Measurements from ENCODE around the gene ZCCHC9.
"Not testable (repeated sequence)": the region's sequence is repeated elsewhere in the genome, so short reads cannot be mapped to it uniquely, and the experiment has no call there.

Gene ZCCHC9

DNA sequence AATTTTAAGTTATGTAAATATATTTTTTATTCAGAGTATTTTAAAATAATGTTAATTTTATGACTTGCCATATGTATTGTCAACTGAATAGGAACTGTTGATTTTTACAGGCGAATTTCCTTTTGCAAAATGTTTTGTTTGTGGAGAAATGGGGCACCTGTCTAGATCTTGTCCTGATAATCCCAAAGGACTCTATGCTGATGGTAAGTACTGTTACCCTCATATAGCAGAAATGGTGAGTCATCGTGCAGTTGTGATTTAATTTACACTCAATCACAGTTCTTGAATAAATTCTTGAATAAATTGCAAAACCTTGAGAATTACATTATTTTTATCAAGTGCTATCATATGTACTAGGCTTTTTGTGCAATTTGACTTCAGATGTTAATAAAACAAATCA lies 7.4 kb downstream of the ZCCHC9 start:
- DNase-seq, result no peak

DNA sequence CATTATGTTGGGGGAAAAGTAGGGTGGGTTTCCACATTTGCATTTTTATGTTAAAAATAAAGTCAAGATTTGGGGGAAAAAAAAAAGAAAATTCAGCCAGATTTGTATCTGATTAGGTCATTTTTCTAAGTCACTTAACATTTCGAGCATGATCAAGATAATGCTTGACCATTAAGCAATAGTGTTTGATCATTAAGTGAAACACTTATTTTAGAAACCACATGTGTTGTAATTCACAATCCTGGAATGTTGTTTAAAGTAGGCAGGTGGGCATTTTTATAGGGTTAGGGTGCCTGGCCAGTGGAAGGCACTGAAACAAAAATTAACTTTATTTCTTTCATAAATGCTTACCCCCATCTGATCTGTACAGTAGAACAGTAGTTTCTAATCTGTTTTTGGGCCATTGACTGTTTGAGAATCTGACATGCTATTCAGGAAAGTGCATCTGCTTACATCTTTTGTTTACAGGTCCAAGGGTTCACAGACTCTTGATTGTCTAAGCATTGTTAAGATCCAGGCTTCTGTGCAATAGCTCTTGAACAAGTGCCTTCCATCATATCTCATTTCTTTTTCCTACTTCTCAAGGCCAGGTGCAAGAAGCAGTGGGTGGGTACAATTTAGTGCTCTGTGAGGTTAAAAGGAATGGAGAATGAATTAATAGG lies 9.1 kb downstream of the ZCCHC9 start:
- DNase-seq, result no peak

GRCh38 chr5:81313278-81313677 lies 11.9 kb downstream of the ZCCHC9 start:
- DNase-seq, result no peak

DNA sequence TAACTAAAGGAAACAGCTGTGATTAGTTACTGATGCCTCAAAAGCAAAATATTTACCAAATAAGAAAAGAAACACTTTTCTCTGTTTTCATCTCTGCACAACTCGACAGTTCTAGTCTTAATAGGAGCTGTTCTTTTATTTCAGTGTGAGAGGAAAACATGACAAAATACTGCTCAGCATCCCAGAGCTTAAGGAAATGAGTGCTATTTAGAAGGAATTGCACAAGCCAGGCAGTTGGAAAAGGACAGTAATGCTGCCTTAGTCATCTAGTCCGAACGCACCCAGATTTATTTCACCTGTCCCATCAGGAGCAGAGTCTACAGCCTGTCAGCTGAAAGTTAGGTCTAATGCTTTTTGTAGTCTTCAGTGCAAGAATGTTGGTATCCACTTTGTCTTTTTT lies 12.3 kb downstream of the ZCCHC9 start:
- DNase-seq, result no peak

DNA sequence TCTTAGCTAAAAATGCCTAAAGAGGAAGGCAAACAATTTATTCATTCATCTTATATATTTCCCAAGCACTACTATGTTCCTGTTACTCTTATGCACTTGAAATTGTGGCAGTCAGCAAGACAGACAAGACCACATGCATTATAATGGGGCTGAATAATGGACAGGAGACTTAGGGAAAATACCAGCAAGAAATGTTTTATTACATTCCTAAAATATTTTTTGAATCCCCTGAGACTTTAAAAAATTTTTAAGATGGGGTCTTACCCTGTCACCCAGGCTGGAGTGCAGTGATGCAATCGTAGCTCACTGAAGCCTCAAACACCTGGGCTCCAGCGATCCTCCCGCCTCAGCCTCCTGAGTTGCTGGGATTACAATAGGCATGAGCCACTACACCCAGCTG lies 13.2 kb downstream of the ZCCHC9 start:
- no peak for DNase-seq

DNA sequence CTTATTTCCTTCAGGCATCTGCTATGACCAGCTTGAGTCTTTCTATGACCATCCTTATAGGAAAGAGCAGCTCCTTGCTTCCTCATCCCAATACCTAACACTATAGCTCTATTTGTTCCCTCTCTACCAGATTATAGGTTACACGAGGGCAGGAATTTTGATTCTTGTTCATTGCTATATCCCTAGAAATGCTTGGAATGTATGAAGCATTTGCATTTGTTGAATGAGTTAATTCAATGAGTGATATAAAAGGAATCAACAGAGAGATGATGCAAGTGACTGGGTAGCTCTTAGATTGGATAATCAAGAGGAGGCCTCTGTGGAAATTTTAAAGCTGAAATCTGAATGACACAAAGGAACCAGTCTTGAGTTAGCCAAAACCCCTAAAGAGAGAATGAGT lies 13.9 kb downstream of the ZCCHC9 start:
- DNase-seq, result no peak

- DNase-seq, result no peak
Measured at GRCh38 chr5:81315830-81316229, 14.4 kb downstream of the ZCCHC9 start.

GRCh38 chr5:81316571-81316970 lies 15.2 kb downstream of the ZCCHC9 start:
- no peak for DNase-seq

- no peak for DNase-seq
Measured at GRCh38 chr5:81317536-81317935, 16.1 kb downstream of the ZCCHC9 start.

DNA sequence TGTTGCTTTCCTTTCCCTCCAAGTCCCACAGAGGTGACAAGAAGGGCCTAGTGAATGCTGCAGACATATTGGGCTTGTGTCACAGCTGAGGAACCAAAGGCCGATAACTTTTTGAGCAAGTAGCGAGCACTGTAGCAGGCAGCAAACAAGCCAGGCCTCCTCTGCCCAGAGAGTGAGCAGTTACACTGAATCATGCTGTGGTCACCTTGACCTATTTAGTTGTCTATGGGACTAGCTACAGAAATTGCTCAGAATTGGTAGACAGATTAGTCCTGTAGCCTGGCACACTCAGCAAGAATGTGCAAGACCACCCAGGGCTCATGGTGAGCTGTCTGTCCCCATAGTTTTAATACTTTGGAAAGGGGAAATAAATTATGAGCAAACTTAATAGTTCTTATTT lies 25.2 kb downstream of the ZCCHC9 start:
- no peak for DNase-seq

GRCh38 chr5:81334304-81335061 lies 33.1 kb downstream of the ZCCHC9 start:
- DNase-seq, result no peak

DNA sequence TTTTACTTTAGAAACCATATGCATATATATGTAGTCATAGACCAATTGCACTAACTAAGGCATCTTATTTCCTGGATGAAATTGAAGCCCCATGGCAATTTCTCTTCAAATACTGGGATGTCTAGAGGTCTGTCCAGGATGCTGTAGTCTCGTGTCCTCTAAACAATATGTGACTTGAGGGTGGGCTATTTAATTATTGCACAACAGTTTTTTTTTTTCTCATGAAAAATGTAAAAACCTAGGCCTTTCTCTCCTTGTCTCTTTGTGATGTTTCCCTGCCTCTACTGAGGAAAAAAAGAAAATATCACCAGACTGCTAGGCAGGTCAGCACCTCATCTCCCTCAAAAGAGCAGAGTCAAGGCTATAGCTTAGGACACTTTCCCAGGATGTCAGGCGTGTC lies 34.6 kb downstream of the ZCCHC9 start:
- DNase-seq, result no peak

DNA sequence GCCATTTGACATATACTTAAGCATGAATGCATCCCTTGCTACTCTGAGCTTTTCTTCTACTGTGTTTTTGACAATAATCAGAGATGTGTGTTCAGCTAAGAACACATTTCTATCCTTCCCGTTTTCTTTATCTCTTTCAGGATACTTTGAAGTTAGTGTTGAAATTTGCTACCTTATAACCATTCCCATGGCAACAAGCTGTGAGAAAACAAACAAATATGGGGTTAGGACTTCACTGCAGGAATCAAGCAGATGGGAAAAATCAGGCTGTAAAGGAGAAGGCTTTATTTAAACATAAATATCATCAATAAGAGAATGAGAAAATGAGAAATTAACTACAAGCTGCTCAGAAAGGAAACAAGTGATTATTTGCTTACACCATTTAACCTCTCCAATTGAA lies 35.2 kb downstream of the ZCCHC9 start:
- no peak for DNase-seq

DNA sequence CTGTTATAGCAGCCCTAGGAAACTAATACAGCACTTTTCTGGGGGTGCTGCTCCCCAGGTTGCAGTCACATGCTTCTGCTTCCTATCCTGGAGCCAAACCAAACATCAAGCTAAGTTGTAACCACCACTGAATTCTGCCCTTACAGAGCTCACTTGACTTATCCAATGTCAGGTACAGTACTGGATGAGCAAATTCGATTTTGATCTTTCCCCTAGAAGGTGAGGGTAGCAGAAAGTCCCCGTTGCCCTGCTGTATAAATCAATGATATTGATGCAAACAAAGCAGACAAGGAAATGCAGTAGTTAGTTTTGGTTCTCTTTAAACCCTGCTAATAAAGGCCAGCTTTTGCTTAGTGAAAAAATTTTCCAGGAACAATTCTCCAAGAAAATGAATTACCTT lies 36.4 kb downstream of the ZCCHC9 start:
- DNase-seq, result no peak

- DNase-seq, result not testable (repeated sequence)
Measured at GRCh38 chr5:81338213-81338612, 36.8 kb downstream of the ZCCHC9 start.

DNA sequence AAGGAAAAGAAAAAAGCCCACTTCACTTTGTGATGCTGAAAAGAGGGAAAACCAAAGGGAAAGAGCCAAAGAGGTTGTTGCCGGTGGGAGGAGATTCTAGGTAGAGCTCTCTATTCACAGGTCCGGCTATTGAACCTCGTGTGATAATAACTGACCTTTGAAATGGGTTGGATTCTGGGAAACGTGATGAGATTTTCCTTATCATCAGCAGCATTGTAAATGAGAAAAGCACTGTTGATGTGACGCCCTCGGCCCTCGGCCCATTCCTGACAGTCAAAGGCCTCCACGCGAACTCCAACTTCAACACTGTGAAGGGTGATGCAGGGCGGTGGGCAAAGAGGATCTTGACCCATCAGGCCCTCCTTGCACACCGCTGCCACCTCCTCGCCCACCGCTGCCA lies 43.3 kb downstream of the ZCCHC9 start:
- DNase-seq, result no peak

- no peak for DNase-seq
Measured at GRCh38 chr5:81345411-81346003, 44.1 kb downstream of the ZCCHC9 start.

GRCh38 chr5:81349161-81349560 lies 47.8 kb downstream of the ZCCHC9 start:
- DNase-seq, result no peak

- no peak for DNase-seq
Measured at GRCh38 chr5:81350507-81350906, 49.1 kb downstream of the ZCCHC9 start.

DNA sequence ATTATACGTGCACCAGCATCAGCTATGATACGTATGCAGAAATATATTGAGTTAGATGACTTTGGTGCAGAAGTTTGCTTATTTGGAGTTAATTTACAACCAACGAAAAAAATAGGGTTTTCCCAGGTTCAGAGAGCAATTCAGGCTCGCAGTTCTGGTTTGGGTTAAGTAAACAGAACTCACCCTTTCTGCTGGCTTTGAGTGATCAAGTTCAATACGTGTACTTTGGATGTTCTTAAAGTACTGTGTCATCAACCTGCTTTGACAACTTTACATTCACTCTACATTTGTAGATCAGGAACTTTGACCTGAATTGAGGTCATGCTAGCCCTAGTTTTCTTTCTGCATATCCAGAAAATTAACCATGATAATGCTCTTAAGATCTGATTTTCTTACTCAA lies 51.8 kb downstream of the ZCCHC9 start:
- no peak for DNase-seq

GRCh38 chr5:81354093-81354492 lies 52.7 kb downstream of the ZCCHC9 start:
- DNase-seq, result no peak

- DNase-seq, result no peak
Measured at GRCh38 chr5:81355291-81356251, 54.2 kb downstream of the ZCCHC9 start.

GRCh38 chr5:81359108-81359507 lies 57.7 kb downstream of the ZCCHC9 start:
- peak in 1 of 2 experiments; percentile 12 for DNase-seq

All from NCI-H2081 (cell line).